ENCODE results near the gene SLC12A5. TPM values are rescaled to one million over a fixed set of nuclear protein-coding genes. Genes with fewer than 3 reads are reported as not detected.

The SLC12A5 gene
- total and polyA plus RNA-seq, 2 donors (not counting 1 experiment from before 2014, with no cell fraction given), result 0.32 TPM; not detected in 1

DNA sequence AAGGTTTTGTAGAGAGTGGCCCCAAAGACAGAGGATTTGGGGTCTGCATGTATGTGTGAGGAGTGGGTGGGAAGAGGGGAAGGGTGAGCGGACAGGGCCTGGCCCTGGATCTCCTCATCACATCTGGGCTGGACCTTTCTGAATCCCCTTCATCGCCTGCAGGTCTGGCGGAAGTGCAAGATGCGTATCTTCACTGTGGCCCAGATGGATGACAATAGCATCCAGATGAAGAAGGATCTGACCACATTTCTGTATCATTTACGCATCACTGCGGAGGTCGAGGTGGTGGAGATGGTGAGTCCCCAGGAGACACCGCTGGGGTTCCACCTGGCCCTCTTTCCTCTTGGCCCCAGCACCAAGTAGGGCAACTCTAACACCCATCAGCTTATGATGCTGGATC is 24.4 kb downstream of the SLC12A5 start:
- ATAC-seq (ENCODE audit: low read depth) (no peak), DNase-seq (no peak)
- intact Hi-C loops (cut with micrococcal nuclease), result no loop called here
- POLR2A ChIA-PET, result no interaction called here
- H4K20me1 ChIP-seq (ENCODE audit: control insufficient read depth, insufficient read depth, low read length, poor library complexity, severe bottlenecking), result peaks cover 13% of the 10 kb centered on the region
- H3K4me3 Mint-ChIP-seq, result no peak overlapping the region
- H3K27me3 ChIP-seq (replicated peaks in 1 of 4; ENCODE audit: control extremely low read depth in 1 of 4, control insufficient read depth in 3 of 4, insufficient read depth in 4 of 4, low read length in 3 of 4), result peaks cover 0 to 25% (median 9%) of the 10 kb centered on the region in 4 experiments
- H3K27ac ChIP-seq (ENCODE audit: low read length in 2 of 2), result no peak overlapping the region
- no peaks in the 10 kb centered on the region for H3K36me3 ChIP-seq (replicated peaks in 1 of 2; ENCODE audit: control extremely low read depth in 1 of 2, control insufficient read depth in 1 of 2, extremely low read depth in 1 of 2, insufficient read depth in 2 of 2, low read length in 1 of 2)
- no peak overlapping the region for H2AFZ ChIP-seq (ENCODE audit: insufficient read depth, low read depth, low read length, poor library complexity, severe bottlenecking)
- H3K4me2 ChIP-seq (replicated peaks; ENCODE audit: low read depth, low read length, poor library complexity, severe bottlenecking), result no peak overlapping the region
- H3K4me1 ChIP-seq (ENCODE audit: control insufficient read depth in 2 of 2, insufficient read depth in 2 of 2, low read length in 2 of 2), result peaks cover 8 to 13% of the 10 kb centered on the region in 2 donors
- CTCF ChIA-PET, result no interaction called here
- no peak overlapping the region for H3K9ac ChIP-seq (ENCODE audit: low read length)
- peaks cover 7% of the 10 kb centered on the region for H3K4me1 Mint-ChIP-seq
- no peaks in the 10 kb centered on the region for H3K9me3 Mint-ChIP-seq (ENCODE audit: insufficient read depth)
- no peak overlapping the region for H3K27ac Mint-ChIP-seq
- no peak for TF ChIP-seq EZH2 (IDR thresholded peaks at IDR 0.05; ENCODE audit: borderline replicate concordance, insufficient read depth, low read depth, low read length, poor library complexity, severe bottlenecking)
- TF ChIP-seq, protein P1, sequence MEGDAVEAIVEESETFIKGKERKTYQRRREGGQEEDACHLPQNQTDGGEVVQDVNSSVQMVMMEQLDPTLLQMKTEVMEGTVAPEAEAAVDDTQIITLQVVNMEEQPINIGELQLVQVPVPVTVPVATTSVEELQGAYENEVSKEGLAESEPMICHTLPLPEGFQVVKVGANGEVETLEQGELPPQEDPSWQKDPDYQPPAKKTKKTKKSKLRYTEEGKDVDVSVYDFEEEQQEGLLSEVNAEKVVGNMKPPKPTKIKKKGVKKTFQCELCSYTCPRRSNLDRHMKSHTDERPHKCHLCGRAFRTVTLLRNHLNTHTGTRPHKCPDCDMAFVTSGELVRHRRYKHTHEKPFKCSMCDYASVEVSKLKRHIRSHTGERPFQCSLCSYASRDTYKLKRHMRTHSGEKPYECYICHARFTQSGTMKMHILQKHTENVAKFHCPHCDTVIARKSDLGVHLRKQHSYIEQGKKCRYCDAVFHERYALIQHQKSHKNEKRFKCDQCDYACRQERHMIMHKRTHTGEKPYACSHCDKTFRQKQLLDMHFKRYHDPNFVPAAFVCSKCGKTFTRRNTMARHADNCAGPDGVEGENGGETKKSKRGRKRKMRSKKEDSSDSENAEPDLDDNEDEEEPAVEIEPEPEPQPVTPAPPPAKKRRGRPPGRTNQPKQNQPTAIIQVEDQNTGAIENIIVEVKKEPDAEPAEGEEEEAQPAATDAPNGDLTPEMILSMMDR (IDR thresholded peaks at IDR 0.05), result no peak
- H3K79me2 ChIP-seq (ENCODE audit: control insufficient read depth, insufficient read depth, low read length), result no peaks in the 10 kb centered on the region
- 92% methylated on average over 4 of the region's 8 CpGs for WGBS (ENCODE audit: insufficient coverage)
- no peak overlapping the region for H3K4me3 ChIP-seq (ENCODE audit: control extremely low read depth in 1 of 5, extremely low read depth in 1 of 5, insufficient read depth in 1 of 5, low read depth in 2 of 5, low read length in 4 of 5)
- peaks cover 34% of the 10 kb centered on the region for H3K27me3 Mint-ChIP-seq
- peaks cover 0 to 17% (median 0%) of the 10 kb centered on the region in 3 donors for H3K9me3 ChIP-seq (ENCODE audit: control extremely low read depth in 1 of 3, control insufficient read depth in 2 of 3, insufficient read depth in 1 of 3, low read length in 2 of 3)

DNA sequence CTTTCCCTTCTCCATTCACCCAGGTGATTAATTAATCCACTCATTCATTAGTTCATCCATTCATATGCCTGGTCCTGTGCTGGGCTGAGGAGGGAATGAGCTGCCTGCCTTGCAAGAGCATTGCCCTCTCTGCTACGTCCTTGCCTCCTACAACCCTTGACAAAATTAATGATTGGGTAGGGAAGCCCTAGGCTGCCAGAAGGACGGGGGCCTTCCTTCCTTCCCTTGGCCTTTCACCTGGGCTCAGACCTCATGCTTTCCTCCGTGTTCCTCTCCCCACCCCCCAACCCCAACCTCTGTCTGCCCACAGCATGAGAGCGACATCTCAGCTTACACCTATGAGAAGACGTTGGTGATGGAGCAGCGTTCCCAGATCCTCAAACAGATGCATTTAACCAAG is 25.6 kb downstream of the SLC12A5 start:
- Histone ChIP-seq H3K27me3 (replicated peaks in 1 of 4; ENCODE audit: control extremely low read depth in 1 of 4, control insufficient read depth in 3 of 4, insufficient read depth in 4 of 4, low read length in 3 of 4) (peaks cover 0 to 34% (median 9%) of the 10 kb centered on the region in 4 experiments), H3K9ac (ENCODE audit: low read length) (no peak overlapping the region), H3K4me2 (replicated peaks; ENCODE audit: low read depth, low read length, poor library complexity, severe bottlenecking) (no peak overlapping the region), H4K20me1 (ENCODE audit: control insufficient read depth, insufficient read depth, low read length, poor library complexity, severe bottlenecking) (peaks cover 25% of the 10 kb centered on the region), H3K27ac (ENCODE audit: low read length in 2 of 2) (no peak overlapping the region), H3K4me1 (ENCODE audit: control insufficient read depth in 2 of 2, insufficient read depth in 2 of 2, low read length in 2 of 2) (peaks cover 19 to 25% of the 10 kb centered on the region in 2 donors), H3K79me2 (ENCODE audit: control insufficient read depth, insufficient read depth, low read length) (no peaks in the 10 kb centered on the region), H2AFZ (ENCODE audit: insufficient read depth, low read depth, low read length, poor library complexity, severe bottlenecking) (no peak overlapping the region), H3K36me3 (replicated peaks in 1 of 2; ENCODE audit: control extremely low read depth in 1 of 2, control insufficient read depth in 1 of 2, extremely low read depth in 1 of 2, insufficient read depth in 2 of 2, low read length in 1 of 2) (no peaks in the 10 kb centered on the region), H3K4me3 (ENCODE audit: control extremely low read depth in 1 of 5, extremely low read depth in 1 of 5, insufficient read depth in 1 of 5, low read depth in 2 of 5, low read length in 4 of 5) (no peak overlapping the region), H3K9me3 (ENCODE audit: control extremely low read depth in 1 of 3, control insufficient read depth in 2 of 3, insufficient read depth in 1 of 3, low read length in 2 of 3) (peaks cover 0 to 26% (median 0%) of the 10 kb centered on the region in 3 donors)
- ATAC-seq (ENCODE audit: low read depth) (no peak), DNase-seq (no peak)
- peaks cover 17% of the 10 kb centered on the region for H3K4me1 Mint-ChIP-seq
- H3K27me3 Mint-ChIP-seq, result peaks cover 35% of the 10 kb centered on the region
- intact Hi-C loops (cut with micrococcal nuclease), result no loop called here
- no peak overlapping the region for H3K27ac Mint-ChIP-seq
- TF ChIP-seq, protein P1 (IDR thresholded peaks at IDR 0.05), result no peak
- no peak for TF ChIP-seq EZH2 (IDR thresholded peaks at IDR 0.05; ENCODE audit: borderline replicate concordance, insufficient read depth, low read depth, low read length, poor library complexity, severe bottlenecking)
- 54% methylated on average over 6 of the region's 6 CpGs for WGBS (ENCODE audit: insufficient coverage)
- CTCF ChIA-PET, result no interaction called here
- H3K9me3 Mint-ChIP-seq (ENCODE audit: insufficient read depth), result no peaks in the 10 kb centered on the region
- POLR2A ChIA-PET, result no interaction called here
- H3K4me3 Mint-ChIP-seq, result no peak overlapping the region
